ENCODE results near the gene ARL16.

ARL16 gene

GRCh38 chr17:81693509-81694210 lies 10.1 kb upstream of the ARL16 start:
- H3K9me3 ChIP-seq (ENCODE audit: control insufficient read depth in 2 of 2, low read length in 2 of 2) = no peaks in the 10 kb centered on the region
- no peak overlapping the region for H3K4me3 ChIP-seq (ENCODE audit: low read length in 2 of 2)
- H3K4me1 ChIP-seq (ENCODE audit: control insufficient read depth in 2 of 2, insufficient read depth in 2 of 2, low read length in 2 of 2) = no peaks in the 10 kb centered on the region
- no peak overlapping the region for H3K27ac ChIP-seq (ENCODE audit: low read depth in 2 of 2, low read length in 2 of 2)
- no peak overlapping the region for H3K9ac ChIP-seq (ENCODE audit: low read depth in 1 of 2, low read length in 2 of 2)
- no peaks in the 10 kb centered on the region for H3K27me3 ChIP-seq (ENCODE audit: control insufficient read depth in 2 of 2, insufficient read depth in 2 of 2, low read length in 2 of 2)
- peaks cover 81 to 85% of the 10 kb centered on the region in 2 donors for H3K36me3 ChIP-seq (ENCODE audit: control insufficient read depth in 2 of 2, insufficient read depth in 2 of 2, low read length in 2 of 2)

- peaks cover 81 to 89% of the 10 kb centered on the region in 2 donors for H3K36me3 ChIP-seq (ENCODE audit: control insufficient read depth in 2 of 2, insufficient read depth in 2 of 2, low read length in 2 of 2)
- no peak overlapping the region for H3K9ac ChIP-seq (ENCODE audit: low read depth in 1 of 2, low read length in 2 of 2)
- no peaks in the 10 kb centered on the region for H3K4me1 ChIP-seq (ENCODE audit: control insufficient read depth in 2 of 2, insufficient read depth in 2 of 2, low read length in 2 of 2)
These were observed 8.0 kb upstream of the ARL16 start for GRCh38 chr17:81691608-81692007.

GRCh38 chr17:81691196-81691595 lies 7.6 kb upstream of the ARL16 start:
- no peaks in the 10 kb centered on the region for H3K27me3 ChIP-seq (ENCODE audit: control insufficient read depth in 2 of 2, insufficient read depth in 2 of 2, low read length in 2 of 2)
- no peak overlapping the region for H3K27ac ChIP-seq (ENCODE audit: low read depth in 2 of 2, low read length in 2 of 2)
- no peak overlapping the region for H3K9ac ChIP-seq (ENCODE audit: low read depth in 1 of 2, low read length in 2 of 2)
- peaks cover 82 to 89% of the 10 kb centered on the region in 2 donors for H3K36me3 ChIP-seq (ENCODE audit: control insufficient read depth in 2 of 2, insufficient read depth in 2 of 2, low read length in 2 of 2)
- no peaks in the 10 kb centered on the region for H3K9me3 ChIP-seq (ENCODE audit: control insufficient read depth in 2 of 2, low read length in 2 of 2)
- H3K4me3 ChIP-seq (ENCODE audit: low read length in 2 of 2) = no peak overlapping the region
- no peaks in the 10 kb centered on the region for H3K4me1 ChIP-seq (ENCODE audit: control insufficient read depth in 2 of 2, insufficient read depth in 2 of 2, low read length in 2 of 2)

More at GRCh38 chr17:81691608-81692007, 8.0 kb upstream of the ARL16 start:
- H3K27me3 ChIP-seq (ENCODE audit: control insufficient read depth in 2 of 2, insufficient read depth in 2 of 2, low read length in 2 of 2) = no peaks in the 10 kb centered on the region
- no peak overlapping the region for H3K27ac ChIP-seq (ENCODE audit: low read depth in 2 of 2, low read length in 2 of 2)
- no peak overlapping the region for H3K4me3 ChIP-seq (ENCODE audit: low read length in 2 of 2)
- H3K9me3 ChIP-seq (ENCODE audit: control insufficient read depth in 2 of 2, low read length in 2 of 2) = no peaks in the 10 kb centered on the region

GRCh38 chr17:81690549-81690948 lies 7.0 kb upstream of the ARL16 start:
- no peak overlapping the region for H3K9ac ChIP-seq (ENCODE audit: low read depth in 1 of 2, low read length in 2 of 2)
- H3K4me3 ChIP-seq (ENCODE audit: low read length in 2 of 2) = no peak overlapping the region
- no peaks in the 10 kb centered on the region for H3K27me3 ChIP-seq (ENCODE audit: control insufficient read depth in 2 of 2, insufficient read depth in 2 of 2, low read length in 2 of 2)
- no peak overlapping the region for H3K27ac ChIP-seq (ENCODE audit: low read depth in 2 of 2, low read length in 2 of 2)
- no peaks in the 10 kb centered on the region for H3K9me3 ChIP-seq (ENCODE audit: control insufficient read depth in 2 of 2, low read length in 2 of 2)
- peaks cover 80 to 86% of the 10 kb centered on the region in 2 donors for H3K36me3 ChIP-seq (ENCODE audit: control insufficient read depth in 2 of 2, insufficient read depth in 2 of 2, low read length in 2 of 2)
- peaks cover 0 to 2% of the 10 kb centered on the region in 2 donors for H3K4me1 ChIP-seq (ENCODE audit: control insufficient read depth in 2 of 2, insufficient read depth in 2 of 2, low read length in 2 of 2)

- peaks cover 75 to 81% of the 10 kb centered on the region in 2 donors for H3K36me3 ChIP-seq (ENCODE audit: control insufficient read depth in 2 of 2, insufficient read depth in 2 of 2, low read length in 2 of 2)
- no peak overlapping the region for H3K27ac ChIP-seq (ENCODE audit: low read depth in 2 of 2, low read length in 2 of 2)
These were observed 6.5 kb upstream of the ARL16 start for GRCh38 chr17:81690066-81690465.

GRCh38 chr17:81688616-81689015 lies 5.0 kb upstream of the ARL16 start:
- peaks cover 61 to 68% of the 10 kb centered on the region in 2 donors for H3K36me3 ChIP-seq (ENCODE audit: control insufficient read depth in 2 of 2, insufficient read depth in 2 of 2, low read length in 2 of 2)

More at GRCh38 chr17:81690066-81690465, 6.5 kb upstream of the ARL16 start:
- Histone ChIP-seq H3K27me3 (ENCODE audit: control insufficient read depth in 2 of 2, insufficient read depth in 2 of 2, low read length in 2 of 2) (no peaks in the 10 kb centered on the region), H3K4me3 (ENCODE audit: low read length in 2 of 2) (no peak overlapping the region), H3K9ac (ENCODE audit: low read depth in 1 of 2, low read length in 2 of 2) (no peak overlapping the region), H3K9me3 (ENCODE audit: control insufficient read depth in 2 of 2, low read length in 2 of 2) (no peaks in the 10 kb centered on the region), H3K4me1 (ENCODE audit: control insufficient read depth in 2 of 2, insufficient read depth in 2 of 2, low read length in 2 of 2) (peaks cover 3 to 5% of the 10 kb centered on the region in 2 donors)

GRCh38 chr17:81687770-81688541 lies 4.4 kb upstream of the ARL16 start:
- H3K4me3 ChIP-seq (ENCODE audit: low read length in 2 of 2) = no peak overlapping the region
- no peak overlapping the region for H3K27ac ChIP-seq (ENCODE audit: low read depth in 2 of 2, low read length in 2 of 2)
- no peak overlapping the region for H3K9ac ChIP-seq (ENCODE audit: low read depth in 1 of 2, low read length in 2 of 2)
- no peaks in the 10 kb centered on the region for H3K9me3 ChIP-seq (ENCODE audit: control insufficient read depth in 2 of 2, low read length in 2 of 2)
- H3K4me1 ChIP-seq (ENCODE audit: control insufficient read depth in 2 of 2, insufficient read depth in 2 of 2, low read length in 2 of 2) = peaks cover 9 to 15% of the 10 kb centered on the region in 2 donors
- H3K36me3 ChIP-seq (ENCODE audit: control insufficient read depth in 2 of 2, insufficient read depth in 2 of 2, low read length in 2 of 2) = peaks cover 56 to 61% of the 10 kb centered on the region in 2 donors
- H3K27me3 ChIP-seq (ENCODE audit: control insufficient read depth in 2 of 2, insufficient read depth in 2 of 2, low read length in 2 of 2) = no peaks in the 10 kb centered on the region

More at GRCh38 chr17:81688616-81689015, 5.0 kb upstream of the ARL16 start:
- Histone ChIP-seq H3K4me3 (ENCODE audit: low read length in 2 of 2) (no peak overlapping the region), H3K27me3 (ENCODE audit: control insufficient read depth in 2 of 2, insufficient read depth in 2 of 2, low read length in 2 of 2) (no peaks in the 10 kb centered on the region), H3K4me1 (ENCODE audit: control insufficient read depth in 2 of 2, insufficient read depth in 2 of 2, low read length in 2 of 2) (peaks cover 9 to 13% of the 10 kb centered on the region in 2 donors), H3K9me3 (ENCODE audit: control insufficient read depth in 2 of 2, low read length in 2 of 2) (no peaks in the 10 kb centered on the region), H3K27ac (ENCODE audit: low read depth in 2 of 2, low read length in 2 of 2) (no peak overlapping the region), H3K9ac (ENCODE audit: low read depth in 1 of 2, low read length in 2 of 2) (no peak overlapping the region)

- no peak overlapping the region for H3K4me3 ChIP-seq (ENCODE audit: low read length in 2 of 2)
- peaks cover 47 to 51% of the 10 kb centered on the region in 2 donors for H3K36me3 ChIP-seq (ENCODE audit: control insufficient read depth in 2 of 2, insufficient read depth in 2 of 2, low read length in 2 of 2)
- no peak overlapping the region for H3K27ac ChIP-seq (ENCODE audit: low read depth in 2 of 2, low read length in 2 of 2)
These were observed 3.0 kb upstream of the ARL16 start for GRCh38 chr17:81686614-81687013.

GRCh38 chr17:81685108-81685507 lies 1.5 kb upstream of the ARL16 start:
- Histone ChIP-seq H3K4me1 (ENCODE audit: control insufficient read depth in 2 of 2, insufficient read depth in 2 of 2, low read length in 2 of 2) (peaks cover 9 to 21% of the 10 kb centered on the region in 2 donors), H3K9ac (ENCODE audit: low read depth in 1 of 2, low read length in 2 of 2) (peak overlapping the region; percentile 80 to 87), H3K36me3 (ENCODE audit: control insufficient read depth in 2 of 2, insufficient read depth in 2 of 2, low read length in 2 of 2) (peaks cover 37 to 41% of the 10 kb centered on the region in 2 donors)

More at GRCh38 chr17:81686614-81687013, 3.0 kb upstream of the ARL16 start:
- peaks cover 9 to 21% of the 10 kb centered on the region in 2 donors for H3K4me1 ChIP-seq (ENCODE audit: control insufficient read depth in 2 of 2, insufficient read depth in 2 of 2, low read length in 2 of 2)
- H3K27me3 ChIP-seq (ENCODE audit: control insufficient read depth in 2 of 2, insufficient read depth in 2 of 2, low read length in 2 of 2) = no peaks in the 10 kb centered on the region
- no peaks in the 10 kb centered on the region for H3K9me3 ChIP-seq (ENCODE audit: control insufficient read depth in 2 of 2, low read length in 2 of 2)
- no peak overlapping the region for H3K9ac ChIP-seq (ENCODE audit: low read depth in 1 of 2, low read length in 2 of 2)

GRCh38 chr17:81684442-81684911 lies 880 bp upstream of the ARL16 start:
- H3K36me3 ChIP-seq (ENCODE audit: control insufficient read depth in 2 of 2, insufficient read depth in 2 of 2, low read length in 2 of 2) = peaks cover 31 to 38% of the 10 kb centered on the region in 2 donors
- peak overlapping the region; percentile 67 to 79 for H3K27ac ChIP-seq (ENCODE audit: low read depth in 2 of 2, low read length in 2 of 2)

More at GRCh38 chr17:81685108-81685507, 1.5 kb upstream of the ARL16 start:
- Histone ChIP-seq H3K4me3 (ENCODE audit: low read length in 2 of 2) (peak overlapping the region; percentile 82 to 92), H3K9me3 (ENCODE audit: control insufficient read depth in 2 of 2, low read length in 2 of 2) (no peaks in the 10 kb centered on the region), H3K27ac (ENCODE audit: low read depth in 2 of 2, low read length in 2 of 2) (no peak overlapping the region), H3K27me3 (ENCODE audit: control insufficient read depth in 2 of 2, insufficient read depth in 2 of 2, low read length in 2 of 2) (no peaks in the 10 kb centered on the region)

More at GRCh38 chr17:81684442-81684911, 880 bp upstream of the ARL16 start:
- Histone ChIP-seq H3K4me3 (ENCODE audit: low read length in 2 of 2) (peak overlapping the region; percentile 82 to 92), H3K27me3 (ENCODE audit: control insufficient read depth in 2 of 2, insufficient read depth in 2 of 2, low read length in 2 of 2) (no peaks in the 10 kb centered on the region), H3K9me3 (ENCODE audit: control insufficient read depth in 2 of 2, low read length in 2 of 2) (no peaks in the 10 kb centered on the region), H3K9ac (ENCODE audit: low read depth in 1 of 2, low read length in 2 of 2) (peak overlapping the region; percentile 80 to 87), H3K4me1 (ENCODE audit: control insufficient read depth in 2 of 2, insufficient read depth in 2 of 2, low read length in 2 of 2) (peaks cover 9 to 21% of the 10 kb centered on the region in 2 donors)
